GM23338 (cell line): ENCODE results near the gene EXOC5. TPM values are rescaled to one million over a fixed set of nuclear protein-coding genes. Genes with fewer than 3 reads are reported as not detected.

Experiments
- EZH2 ChIP-seq: fragments of 200-600 bp; sonication (generic); IDR thresholded peaks from one replicate; pipeline ENCODE4 v1.8.0; 2017; ENCODE audit warnings: antibody characterized with exemption, mild to moderate bottlenecking, low read depth; ENCODE audit not compliant: unreplicated experiment
- ZNF114 ChIP-seq: fragments of 250-450 bp; sonication (Bioruptor Pico); IDR thresholded peaks from 2 replicates; pipeline ENCODE4 v1.5.0; 2020; ENCODE audit warnings: mild to moderate bottlenecking, moderate library complexity
- ZNF462 ChIP-seq: fragments of 250-450 bp; sonication (Bioruptor Pico); IDR thresholded peaks from 2 replicates; pipeline ENCODE4 v1.5.0; 2020; ENCODE audit warnings: mild to moderate bottlenecking, moderate library complexity
- polyA plus RNA-seq: library from polyadenylated mRNA; unstranded; fragments of >200 nt; fragmentation: Nextera tagmentation; extraction: Ambion mirVana; gene quantifications from 2 replicates; pipeline ENCODE4 v1.2.1, GENCODE V29; 2016
- total RNA-seq: library from RNA; depleted of rRNA; stranded (reverse); fragments of >200 nt; shearing (Covaris generic); gene quantifications from 2 replicates; pipeline ENCODE4 v1.2.3, GENCODE V29; 2014; rRNA removed

EXOC5 gene
- total and polyA plus RNA-seq, 2 experiments from 2014 or later: 26.4 to 55.9 TPM

- no peak for TF ChIP-seq ZNF462
- no peak for TF ChIP-seq EZH2
- no peak for TF ChIP-seq ZNF114 (CRISPR knock-in tag)
Observed at GRCh38 chr14:57153286-57153685, 115.4 kb downstream of the EXOC5 start (continued).

Other genes starting within 250 kb of the EXOC5 start
- gene AP5M1, start 66 bp upstream of the EXOC5 start, total RNA-seq: 39.2 and 43.7 TPM in 2 replicates
- 23.5 and 27.2 TPM in 2 replicates for gene AP5M1, start 66 bp upstream of the EXOC5 start, polyA plus RNA-seq
- 27.1 and 36.4 TPM in 2 replicates for gene NAA30, start 121.7 kb upstream of the EXOC5 start, total RNA-seq
- 7.1 and 7.5 TPM in 2 replicates for gene NAA30, start 121.7 kb upstream of the EXOC5 start, polyA plus RNA-seq
- gene CCDC198, start 225.0 kb upstream of the EXOC5 start, total RNA-seq: not detected in 2 replicates
- not detected in 2 replicates for gene CCDC198, start 225.0 kb upstream of the EXOC5 start, polyA plus RNA-seq